Activated CD4-positive, alpha-beta T cell treated with anti-CD3 and anti-CD28 coated beads for 1 hour (primary cell): ENCODE measurements around the gene MLN.
"Not testable (repeated sequence)": the region's sequence is repeated elsewhere in the genome, so short reads cannot be mapped to it uniquely, and the experiment has no call there.

Experiments
- DNase-seq: peaks from one replicate; pipeline ENCODE4 v3.0.0-alpha.2; 2020

Gene MLN

DNA sequence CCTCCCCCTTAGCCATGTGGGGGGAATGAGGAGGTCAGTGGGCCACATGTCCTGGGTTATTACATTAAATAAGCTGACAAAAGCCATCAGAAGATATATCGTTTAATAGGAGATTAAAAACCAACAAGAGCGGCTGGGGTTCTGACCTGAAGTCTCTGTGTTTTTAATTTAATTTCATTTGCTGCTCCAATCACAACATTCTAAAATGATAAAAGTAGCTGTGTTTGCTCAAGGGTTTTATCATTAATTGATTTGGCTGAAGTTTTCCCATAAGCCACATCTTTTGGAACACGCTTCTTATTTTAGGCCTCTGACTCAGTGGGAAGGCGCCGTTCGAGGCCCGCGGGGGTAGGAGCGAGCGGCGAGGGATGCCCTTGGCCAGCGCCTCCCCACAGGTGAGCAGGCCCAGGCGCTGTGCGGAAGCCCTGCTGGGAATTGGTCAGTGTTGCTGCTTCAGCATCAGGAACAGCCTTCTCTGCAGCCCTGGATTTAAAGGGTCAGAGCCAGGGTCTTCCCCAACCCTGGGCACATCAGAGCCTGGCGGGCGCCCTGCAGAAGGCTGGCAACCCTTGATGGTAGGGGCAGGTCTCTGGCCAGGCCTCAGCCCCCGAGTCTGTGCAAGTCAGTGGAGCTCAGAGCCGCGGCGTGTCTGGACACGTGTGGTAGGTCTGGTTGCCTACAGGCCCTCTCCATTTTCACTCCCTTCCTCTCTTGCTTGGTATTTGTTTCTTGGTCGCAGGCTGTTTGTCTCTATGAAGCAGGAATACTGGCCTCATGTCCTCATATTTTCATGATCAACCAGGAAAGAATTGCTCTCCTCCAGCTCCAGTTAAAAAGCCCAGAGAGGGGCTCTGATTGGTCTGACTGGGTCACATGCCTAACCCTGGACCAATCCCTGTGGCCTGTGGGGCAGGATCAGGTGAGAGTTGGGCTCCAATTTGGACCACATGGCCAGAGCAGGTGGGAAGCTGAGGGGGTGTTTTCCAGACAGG, 30.9 kb upstream of the MLN start:
- no peak for DNase-seq

DNA sequence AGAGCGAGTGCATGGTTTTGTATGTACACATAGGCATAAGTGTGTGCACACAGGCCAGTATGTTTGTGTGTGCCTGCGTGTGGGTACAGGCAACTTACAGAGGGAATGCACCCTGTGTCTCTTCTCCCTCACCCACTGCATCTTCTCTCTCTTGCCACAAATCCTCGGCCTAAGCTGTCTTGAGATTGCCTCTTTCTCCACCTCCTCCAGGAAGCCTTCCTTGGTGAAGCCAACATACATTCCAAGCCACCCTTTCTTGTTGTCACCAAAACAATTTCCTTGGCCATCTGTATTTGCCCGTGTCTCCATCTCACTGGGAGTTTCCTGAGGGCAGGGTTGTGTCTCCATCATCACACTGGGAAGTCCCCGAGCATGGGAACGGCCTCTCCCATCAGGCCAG, 29.8 kb upstream of the MLN start:
- DNase-seq = no peak

DNA sequence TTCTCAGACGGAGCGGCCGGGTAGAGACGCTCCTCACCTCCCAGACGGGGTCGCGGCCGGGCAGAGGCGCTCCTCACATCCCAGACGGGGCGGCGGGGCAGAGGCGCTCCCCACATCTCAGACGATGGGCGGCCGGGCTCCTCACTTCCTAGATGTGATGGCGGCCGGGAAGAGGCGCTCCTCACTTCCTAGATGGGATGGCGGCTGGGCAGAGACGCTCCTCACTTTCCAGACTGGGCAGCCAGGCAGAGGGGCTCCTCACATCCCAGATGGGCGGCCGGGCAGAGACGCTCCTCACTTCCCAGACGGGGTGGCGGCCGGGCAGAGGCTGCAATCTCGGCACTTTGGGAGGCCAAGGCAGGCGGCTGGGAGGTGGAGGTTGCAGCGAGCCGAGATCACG, 29.0 kb upstream of the MLN start:
- not testable (repeated sequence) for DNase-seq

DNA sequence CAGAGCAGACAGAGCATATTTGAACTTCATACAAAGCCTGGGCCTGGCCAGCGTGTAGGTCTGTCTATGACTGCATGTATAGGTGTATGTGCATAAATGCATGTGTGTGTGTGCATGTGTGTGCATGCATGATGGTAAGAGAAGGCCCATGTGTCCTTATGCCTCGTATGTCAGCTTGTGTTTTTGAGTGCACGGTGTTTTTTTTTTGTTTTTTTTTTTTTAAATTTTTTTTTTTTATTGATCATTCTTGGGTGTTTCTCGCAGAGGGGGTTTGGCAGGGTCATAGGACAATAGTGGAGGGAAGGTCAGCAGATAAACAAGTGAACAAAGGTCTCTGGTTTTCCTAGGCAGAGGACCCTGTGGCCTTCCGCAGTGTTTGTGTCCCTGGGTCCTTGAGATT, 27.9 kb upstream of the MLN start:
- DNase-seq = not testable (repeated sequence)

DNA sequence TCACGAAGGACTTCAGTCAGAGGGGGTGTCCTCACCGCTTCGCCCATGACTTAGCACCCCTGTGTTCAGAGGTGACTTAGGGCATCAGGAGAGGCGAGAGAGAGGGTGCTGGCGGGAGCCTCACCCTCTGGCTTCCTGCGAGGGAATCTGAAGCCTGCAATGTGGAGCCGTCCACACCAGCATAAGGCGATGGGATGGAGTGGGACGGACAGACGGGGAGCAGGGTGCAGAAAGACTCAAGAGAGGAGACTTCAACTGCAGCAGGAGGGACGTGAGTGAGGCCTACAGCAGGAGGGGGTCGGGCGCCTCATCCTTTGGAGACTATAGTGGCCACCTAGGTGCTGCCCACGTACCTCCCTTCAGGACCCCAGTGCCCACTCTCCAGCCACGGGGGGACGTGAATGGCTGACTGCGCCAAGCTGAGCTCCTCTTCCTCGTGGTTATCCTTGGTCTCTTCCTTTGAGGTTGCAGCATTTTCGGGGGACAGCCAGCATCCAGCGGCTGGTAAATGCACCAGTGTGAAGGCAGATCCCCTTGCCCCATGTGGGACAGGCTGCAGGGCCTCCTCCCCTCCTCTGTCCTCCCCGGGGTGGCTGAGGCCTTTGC, 26.9 kb upstream of the MLN start:
- DNase-seq = no peak

DNA sequence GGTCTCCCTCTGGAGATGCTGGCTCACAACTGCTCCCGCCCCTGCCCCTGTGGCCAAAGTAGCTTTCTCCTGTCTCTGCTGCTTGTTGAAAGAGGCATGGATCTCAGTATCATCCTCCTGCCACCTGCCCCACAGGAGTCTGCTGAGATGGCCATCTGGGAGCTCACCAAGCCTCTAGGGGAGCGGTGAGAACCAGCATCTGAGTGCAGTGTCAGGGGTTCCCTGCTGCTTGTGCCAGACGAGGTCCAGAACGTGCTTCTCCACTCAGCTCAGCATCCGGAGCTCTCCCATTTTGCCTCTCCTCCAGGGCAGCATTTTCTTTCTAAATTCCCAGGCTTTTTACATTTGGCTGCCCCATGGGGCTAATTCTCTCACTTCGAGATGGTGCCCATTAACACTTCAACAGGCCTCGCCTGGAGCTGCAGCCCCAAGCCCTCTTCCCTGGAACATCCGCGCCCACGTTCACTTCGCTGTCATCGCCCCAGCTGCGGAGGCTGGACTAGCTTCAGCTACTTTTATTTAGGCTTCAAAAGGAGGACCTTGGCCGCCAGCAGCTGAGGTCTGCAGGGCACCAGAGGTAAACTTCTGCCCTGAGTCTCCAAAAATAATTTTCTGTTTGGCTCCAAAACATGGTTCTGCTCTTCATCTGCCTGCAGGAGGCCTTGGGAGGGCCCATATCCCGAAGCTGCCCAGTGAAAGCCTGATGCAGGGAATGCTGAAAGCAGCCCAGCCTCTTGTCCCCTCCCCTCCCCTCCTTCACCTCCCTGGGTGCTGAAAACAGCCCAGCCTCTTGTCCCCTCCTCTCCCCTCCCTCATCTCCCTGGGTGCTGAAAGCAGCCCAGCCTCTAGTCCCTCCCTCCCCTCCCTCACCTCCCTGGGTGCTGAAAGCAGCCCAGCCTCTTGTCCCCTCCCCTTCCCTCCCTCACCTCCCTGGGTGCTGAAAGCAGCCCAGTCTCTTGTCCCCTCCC, 25.2 kb upstream of the MLN start:
- no peak for DNase-seq

DNA sequence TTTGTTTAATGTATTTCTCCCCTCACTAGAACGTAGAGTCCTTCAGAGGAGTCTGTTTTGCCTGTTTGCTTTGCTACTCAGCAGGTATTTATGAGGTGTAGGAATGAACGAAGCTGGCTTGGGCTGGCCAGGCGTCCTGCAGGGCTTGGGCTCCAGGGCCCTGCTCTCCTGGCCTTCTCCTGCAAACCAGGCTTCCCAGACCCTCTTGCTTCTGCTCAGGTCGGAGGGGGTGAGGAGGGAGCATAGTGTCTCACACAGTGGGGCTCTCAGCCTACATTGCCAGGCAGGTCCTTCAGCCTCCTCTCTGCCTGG, 24.6 kb upstream of the MLN start:
- no peak for DNase-seq

DNA sequence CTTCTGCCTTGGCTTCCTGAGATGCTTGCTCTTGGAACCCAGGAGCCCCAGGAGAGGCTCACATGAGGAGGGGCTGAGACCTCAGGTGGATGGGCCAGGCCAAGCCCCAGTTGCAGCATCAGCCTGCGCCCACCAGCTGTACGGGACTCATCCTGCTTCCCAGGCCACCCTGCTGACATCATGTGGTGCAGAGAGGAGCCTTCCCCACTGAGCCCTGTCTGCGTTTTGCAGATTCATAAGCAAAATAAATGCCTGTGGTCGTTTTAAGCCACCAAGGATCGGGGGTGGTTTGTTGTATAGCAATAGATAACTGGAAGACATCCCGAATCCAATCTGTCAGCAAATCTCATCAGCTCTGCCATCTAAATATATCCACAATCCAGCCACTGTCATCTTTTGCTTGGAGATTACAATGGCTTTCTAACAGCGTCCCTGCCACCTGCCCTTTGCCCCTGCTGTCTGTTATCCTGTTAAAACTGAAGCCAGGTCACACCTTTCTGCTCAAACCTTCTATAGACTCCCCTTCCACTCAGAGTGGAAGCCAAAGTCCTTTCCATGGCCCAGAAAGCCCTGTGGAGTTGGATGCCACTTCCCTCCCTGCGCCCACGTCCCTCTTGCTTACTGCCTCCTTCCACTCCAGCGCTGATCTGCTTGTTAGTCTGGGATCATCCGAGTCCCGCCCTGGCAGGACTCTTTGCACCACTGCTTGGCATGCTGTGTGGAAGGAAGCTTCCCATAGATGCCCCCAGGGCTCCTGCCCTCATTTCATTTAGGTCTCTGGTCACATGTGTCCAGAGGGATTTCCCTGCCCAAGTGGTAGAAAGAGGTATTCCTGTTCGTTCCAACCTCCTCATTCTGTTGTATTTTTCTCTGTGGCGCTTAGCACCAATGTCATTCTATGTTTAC, 24.0 kb upstream of the MLN start:
- DNase-seq = no peak

DNA sequence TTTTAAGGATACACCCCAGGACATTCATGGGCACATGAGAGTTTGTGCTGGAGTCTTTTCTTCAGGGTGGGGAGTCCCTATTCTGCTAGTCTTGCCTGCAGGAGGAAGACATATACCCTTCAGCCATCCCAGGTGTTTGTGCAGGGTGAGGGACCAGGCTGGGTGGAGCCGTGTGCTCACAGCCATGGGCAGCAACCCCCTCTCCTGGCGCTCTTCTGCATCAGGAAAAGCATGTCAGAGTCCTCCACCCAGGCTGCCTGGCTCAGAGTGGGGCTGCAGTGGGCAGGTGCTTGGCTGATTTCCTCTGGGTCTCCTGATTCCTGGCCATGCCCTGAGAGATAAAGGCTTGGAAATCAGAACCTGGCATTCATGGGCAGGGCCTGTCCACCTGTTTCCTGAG, 22.7 kb upstream of the MLN start:
- DNase-seq = no peak

DNA sequence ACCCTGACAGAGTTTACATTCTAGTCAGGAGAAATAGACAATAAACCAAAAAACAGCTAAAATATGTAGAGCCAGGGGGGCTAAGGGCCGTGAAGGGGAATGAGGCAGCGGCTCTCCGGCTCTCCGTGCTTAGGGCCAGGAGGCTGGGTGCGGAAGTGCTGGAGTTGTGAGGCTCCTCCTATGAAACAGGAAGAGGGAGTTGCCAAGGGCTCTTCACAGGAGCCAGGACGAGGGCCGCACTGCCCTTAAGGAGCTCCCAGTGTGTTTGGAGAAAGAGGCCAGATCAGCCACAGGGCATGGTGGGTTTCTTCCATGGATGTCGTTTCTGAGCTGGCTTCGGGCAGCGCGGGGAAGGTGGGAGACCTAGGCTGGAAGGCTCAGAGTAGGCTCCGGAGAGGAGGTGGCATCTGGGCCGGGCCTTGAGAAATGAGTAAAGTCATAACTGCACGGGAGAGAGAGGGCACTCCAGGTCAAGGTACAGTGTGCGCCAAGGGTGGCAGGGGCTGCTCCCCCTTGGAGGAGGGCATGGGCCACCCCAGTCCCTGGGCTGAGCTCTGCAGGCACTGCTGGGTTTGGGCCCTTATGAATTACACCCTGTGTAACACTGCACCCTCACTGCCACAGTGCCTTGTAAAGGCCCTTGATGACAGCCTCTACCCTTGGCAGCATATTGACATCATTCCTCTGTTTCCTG, 20.8 kb upstream of the MLN start:
- no peak for DNase-seq

DNA sequence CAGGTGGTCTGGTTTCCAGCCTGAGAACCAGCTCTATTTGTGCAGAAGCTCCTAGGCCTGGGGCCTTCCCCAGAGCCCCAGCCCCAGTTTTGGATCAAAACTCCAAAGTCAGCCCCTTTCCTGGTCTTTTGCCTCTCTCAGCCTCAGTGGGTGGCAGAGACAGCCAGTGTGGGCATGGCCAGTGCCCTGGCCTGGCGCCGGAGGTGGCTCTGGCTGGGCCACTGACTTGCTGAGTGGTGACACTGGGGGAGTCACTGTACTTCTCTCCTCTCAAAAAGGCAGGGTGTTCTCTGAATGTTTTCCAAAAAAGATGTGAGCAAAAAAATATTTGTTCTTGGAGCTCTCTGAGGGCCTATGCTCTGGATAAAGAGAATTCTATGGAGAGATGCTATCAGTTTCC, 20.0 kb upstream of the MLN start:
- DNase-seq = no peak

DNA sequence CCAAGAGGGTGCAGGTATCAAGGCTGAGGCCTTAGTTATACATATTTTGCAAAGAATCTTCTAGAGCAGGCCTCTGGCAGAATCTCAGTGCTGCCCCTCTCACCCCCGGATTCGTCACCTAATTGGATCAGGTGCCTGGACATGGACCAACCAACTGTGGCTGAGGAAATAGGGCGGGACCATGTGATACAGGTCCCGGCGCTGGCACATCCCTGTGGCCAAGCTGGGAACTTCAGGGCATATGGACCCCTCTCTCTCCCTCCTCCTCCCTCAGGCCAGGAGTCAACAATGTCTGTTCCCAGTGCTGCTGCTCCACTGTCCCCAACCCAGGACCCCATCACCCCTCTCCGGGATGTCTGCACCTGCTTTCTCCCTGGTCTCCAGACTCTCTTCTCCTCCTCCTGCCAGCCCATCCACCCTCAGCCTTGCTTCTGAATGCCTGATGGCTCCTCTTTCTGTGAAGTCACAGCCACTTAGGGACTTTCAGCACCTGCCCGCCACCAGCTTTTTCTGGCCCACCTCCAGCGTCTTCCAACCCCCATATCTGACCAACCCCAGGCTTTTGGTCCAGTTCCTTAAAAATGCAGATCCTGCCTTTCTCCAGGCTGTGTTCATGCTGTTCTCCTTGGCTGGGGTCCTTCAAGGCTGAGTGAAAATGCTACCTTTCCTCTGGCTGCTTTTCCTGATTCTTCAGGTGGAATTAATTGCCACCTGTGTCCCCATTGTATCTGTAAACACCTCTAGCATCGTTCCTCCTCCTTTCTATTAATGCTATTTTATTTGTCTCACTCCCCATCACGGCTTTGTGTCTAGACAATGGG, 19.0 kb upstream of the MLN start:
- no peak for DNase-seq

DNA sequence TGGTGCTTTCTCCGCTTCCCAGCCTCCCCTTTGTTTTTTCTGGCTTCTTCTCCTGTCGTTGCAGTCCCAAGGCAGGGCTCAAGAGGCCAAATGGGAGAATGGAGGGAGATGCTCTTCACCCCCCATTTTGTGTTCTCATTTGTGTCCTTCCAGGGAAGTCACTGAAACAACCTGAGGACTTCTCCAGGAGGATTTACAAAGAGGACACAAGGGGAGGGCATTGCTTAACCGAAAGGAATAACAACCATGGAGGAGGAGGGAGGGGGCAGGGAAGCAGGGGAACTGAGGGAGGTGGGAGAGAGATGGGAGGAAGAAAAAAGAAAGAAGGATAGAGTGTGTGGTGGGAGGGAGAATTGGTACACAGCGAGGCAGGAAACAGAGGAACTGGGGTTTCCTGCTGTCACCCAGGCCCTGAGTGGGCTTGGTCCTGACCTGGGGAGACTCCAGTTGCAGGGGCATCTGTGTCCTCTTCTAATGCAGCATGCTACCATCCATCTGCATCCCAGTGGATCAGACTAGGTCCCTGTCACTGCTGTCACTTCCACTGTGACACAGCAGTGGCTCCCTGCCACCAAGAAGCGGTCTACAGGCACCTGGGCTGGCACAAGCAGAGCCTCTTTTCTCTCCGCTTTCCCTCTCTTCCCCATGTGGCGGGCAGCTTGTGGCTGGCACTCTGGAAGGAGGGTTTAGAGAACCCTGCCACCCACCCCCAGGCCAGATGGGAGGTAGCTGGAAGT, 17.1 kb upstream of the MLN start:
- DNase-seq = no peak

DNA sequence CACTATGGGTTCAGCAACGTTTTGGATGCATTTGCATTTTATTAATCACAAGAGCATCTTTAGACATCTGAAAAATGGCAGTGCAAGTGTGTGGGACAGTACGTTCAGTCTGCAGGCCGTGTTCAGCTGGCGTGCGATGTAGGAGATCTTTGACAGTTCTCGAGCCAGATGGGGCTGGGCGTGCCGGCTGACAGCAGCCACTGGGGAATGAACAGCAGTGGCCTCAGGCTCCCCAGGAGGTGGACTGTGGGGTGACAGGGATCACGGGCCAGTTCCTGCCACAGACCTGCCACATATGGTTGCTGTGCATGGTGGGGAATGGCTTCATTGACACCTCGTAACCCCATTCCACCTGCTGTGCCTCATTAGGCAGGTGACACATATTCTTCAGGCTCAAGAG, 16.4 kb upstream of the MLN start:
- DNase-seq = no peak

DNA sequence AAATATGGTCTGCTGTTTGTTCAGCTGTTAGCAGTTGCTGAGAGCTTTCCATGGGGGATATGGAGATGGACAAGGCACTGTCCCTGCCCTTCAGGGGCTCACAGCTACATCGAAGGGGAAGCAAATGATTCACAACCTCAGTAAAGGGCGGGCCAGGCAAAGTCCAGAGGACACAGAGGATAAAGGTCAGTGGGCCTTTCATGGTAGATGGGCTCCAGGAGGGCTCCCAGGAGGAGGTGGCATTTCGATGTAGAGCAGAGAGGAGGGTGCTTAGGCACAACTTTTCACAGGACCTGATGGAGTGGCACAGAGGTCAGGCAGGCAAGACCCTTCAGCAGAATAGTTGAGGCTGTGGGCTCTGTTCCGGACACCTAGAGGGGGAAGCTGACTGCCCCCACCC, 15.2 kb upstream of the MLN start:
- DNase-seq = no peak

DNA sequence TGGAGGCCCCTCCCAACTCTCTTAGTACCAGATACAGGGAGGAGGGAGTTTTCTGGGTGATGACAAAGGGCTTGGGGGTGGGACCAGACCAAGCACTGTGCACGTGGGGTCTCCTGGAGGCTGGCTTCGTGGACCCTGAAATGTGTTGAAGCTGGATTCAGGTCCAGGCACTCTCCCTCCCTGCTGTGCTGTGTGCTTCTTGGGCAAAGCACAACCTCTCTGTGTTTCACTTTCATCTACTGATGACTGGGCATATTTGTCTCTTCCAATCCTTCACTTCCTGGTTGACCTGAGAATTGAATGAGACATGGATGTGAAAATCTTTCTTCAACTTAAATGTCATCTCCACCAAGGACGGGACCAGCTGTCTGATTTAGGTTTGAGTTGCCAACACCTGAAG, 14.5 kb upstream of the MLN start:
- DNase-seq = no peak

DNA sequence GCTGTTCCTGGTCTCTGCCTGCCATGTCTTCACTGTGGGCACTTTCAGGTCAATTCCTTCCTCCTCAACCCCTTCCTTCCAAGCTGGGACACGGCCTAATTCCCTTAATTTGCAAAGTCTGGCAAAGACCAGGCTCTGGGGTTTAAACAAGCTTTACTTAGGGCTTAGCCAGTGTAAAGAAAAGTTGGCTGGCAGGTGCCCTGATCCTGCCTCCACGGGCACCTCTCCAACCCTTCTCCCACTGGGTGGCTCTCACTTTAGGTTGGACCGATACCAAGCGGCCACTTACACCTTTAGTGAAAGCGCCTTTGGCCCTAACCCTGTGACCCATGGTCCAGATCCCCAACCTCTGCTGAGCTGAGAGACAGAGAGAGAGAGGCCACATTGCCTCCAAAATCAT, 13.7 kb upstream of the MLN start:
- DNase-seq = no peak

DNA sequence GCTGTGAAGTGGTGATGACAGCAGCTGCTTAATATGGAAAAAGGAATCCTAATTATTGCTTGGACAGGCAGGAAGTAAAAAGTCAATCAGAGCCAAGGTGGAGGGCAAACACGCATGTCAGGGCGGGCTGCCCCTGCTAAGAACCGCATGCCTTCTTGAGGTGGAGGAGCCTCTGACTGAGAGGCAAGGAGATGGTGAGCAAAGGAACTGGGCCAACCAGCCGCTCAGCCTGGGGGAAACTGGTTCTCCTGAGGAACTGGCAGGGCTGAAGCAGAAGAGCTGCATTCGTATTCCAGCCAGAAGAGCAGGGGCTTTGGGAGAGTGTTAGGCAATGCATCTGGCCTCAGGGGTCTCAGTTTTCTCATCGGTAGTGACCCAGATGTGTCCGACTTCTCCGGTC, 13.1 kb upstream of the MLN start:
- no peak for DNase-seq

DNA sequence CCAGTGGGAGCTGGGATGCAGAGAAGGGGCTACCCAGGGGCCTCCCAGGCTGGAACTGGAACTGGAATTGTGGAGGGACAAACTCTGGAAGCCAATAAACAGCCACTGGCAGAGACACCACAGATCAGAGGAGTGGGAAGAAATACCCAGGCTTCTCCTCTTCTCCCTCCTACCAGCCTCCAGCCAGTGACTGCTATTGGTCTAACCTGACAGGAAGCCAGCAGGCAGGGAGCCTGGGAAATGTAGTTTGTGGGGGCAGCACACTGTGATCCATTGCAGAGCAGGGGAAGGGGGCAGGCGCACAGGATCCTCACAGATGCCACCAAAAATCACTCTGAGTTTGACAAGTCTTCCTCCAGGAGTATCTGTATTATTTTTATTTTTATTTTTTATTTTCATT, 12.1 kb upstream of the MLN start:
- no peak for DNase-seq
